ENCODE measurements around the gene ENTPD1. TPM values are rescaled to one million over a fixed set of nuclear protein-coding genes. Genes with fewer than 3 reads are reported as not detected.

ENTPD1 gene
- total RNA-seq, 1 donor from 2014 or later, result not detected

DNA sequence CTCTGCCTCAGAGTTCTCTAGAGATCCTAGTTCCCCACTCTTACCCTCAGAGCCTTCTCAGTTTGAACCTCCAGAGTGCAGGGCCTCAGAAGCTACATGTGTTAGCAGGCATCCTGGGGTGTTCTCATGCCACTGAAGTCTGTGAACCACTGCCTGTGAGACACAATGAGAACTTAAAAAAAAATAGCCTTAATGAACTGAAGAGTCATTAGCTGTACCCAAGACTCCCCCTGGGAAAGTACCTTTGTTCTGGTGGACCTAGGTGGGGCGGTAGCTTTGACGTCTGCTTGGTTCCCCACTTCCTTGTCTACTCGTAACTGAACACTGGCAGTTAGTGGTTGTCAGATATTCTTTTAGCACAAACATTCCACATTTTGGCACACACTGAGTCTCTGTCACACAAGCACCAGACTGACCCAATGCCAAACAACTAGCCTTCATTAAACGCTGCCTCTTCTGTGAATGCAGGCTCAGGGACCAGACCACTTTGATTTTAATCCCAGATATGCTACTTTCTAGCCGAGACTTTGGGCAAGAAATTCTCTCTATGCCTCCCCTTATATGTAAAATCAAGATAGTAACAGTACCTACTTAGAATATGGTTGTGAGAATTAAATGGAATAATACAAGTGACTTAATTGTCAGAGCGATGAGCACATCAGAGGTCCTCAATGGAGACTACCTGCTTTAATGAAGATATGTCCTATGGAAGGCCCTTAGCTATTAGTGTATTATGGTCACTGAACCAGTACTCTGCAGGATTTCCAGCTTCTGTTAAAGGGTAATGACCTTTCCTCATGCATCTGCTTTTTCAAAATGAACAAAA, 76.5 kb downstream of the ENTPD1 start:
- H3K4me3 ChIP-seq (ENCODE audit: low read depth, low read length), result no peak overlapping the region
- no peak for DNase-seq (ENCODE audit: low read depth)
- TF ChIP-seq, protein P1, sequence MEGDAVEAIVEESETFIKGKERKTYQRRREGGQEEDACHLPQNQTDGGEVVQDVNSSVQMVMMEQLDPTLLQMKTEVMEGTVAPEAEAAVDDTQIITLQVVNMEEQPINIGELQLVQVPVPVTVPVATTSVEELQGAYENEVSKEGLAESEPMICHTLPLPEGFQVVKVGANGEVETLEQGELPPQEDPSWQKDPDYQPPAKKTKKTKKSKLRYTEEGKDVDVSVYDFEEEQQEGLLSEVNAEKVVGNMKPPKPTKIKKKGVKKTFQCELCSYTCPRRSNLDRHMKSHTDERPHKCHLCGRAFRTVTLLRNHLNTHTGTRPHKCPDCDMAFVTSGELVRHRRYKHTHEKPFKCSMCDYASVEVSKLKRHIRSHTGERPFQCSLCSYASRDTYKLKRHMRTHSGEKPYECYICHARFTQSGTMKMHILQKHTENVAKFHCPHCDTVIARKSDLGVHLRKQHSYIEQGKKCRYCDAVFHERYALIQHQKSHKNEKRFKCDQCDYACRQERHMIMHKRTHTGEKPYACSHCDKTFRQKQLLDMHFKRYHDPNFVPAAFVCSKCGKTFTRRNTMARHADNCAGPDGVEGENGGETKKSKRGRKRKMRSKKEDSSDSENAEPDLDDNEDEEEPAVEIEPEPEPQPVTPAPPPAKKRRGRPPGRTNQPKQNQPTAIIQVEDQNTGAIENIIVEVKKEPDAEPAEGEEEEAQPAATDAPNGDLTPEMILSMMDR (conservative IDR thresholded peaks at IDR 0.05; ENCODE audit: low read depth, low read length), result no peak

DNA sequence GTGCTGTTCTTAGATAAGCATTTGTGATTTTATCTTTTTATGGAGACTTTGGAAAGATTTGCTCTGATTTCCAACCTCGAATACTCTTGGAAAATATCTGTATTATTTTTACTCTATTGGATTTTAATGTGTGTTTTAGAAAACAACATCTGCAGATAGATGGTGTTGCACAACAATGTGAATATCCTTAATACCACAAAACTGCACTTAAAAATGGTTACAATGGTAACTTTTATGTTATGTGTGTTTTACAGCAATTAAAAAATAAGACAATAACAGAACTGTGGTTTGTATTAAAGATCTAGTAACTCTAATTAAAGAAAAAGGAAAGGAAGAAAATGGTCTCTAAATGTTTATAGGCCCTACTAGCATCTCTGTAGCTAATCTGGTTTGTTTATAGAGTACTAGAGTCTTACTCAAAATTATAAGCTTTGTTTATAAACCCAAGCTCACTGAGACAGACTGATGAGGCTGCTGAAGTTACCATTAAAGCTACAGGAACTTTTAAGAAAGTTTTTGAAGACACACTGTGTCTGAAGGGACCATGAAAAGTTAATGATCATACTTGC, 77.2 kb downstream of the ENTPD1 start:
- no peak overlapping the region for H3K4me3 ChIP-seq (ENCODE audit: low read depth, low read length)
- DNase-seq (ENCODE audit: low read depth), result no peak
- TF ChIP-seq, protein P1 (conservative IDR thresholded peaks at IDR 0.05; ENCODE audit: low read depth, low read length), result no peak

DNA sequence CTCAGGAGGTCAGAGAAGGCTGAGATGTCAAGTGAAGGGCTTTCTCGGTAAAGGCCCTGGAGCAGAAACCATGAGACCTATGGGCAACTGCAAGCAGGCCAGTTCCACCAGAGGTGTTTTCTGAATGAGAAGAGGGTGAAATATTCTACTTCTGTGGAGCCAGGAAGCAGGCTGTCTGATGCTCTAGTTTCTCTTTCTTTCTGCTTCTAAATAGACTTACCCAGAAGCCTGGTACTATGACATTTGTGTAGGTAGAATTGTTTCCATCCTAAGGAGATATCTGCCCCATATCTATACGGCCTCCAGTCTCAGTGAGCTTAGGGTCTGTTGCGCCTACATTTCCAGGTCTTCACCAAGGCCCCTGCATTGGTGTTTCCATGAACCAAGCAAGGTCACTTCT, 78.4 kb downstream of the ENTPD1 start:
- no peak overlapping the region for H3K4me3 ChIP-seq (ENCODE audit: low read depth, low read length)
- no peak for DNase-seq (ENCODE audit: low read depth)
- TF ChIP-seq, protein P1 (conservative IDR thresholded peaks at IDR 0.05; ENCODE audit: low read depth, low read length), result no peak

DNA sequence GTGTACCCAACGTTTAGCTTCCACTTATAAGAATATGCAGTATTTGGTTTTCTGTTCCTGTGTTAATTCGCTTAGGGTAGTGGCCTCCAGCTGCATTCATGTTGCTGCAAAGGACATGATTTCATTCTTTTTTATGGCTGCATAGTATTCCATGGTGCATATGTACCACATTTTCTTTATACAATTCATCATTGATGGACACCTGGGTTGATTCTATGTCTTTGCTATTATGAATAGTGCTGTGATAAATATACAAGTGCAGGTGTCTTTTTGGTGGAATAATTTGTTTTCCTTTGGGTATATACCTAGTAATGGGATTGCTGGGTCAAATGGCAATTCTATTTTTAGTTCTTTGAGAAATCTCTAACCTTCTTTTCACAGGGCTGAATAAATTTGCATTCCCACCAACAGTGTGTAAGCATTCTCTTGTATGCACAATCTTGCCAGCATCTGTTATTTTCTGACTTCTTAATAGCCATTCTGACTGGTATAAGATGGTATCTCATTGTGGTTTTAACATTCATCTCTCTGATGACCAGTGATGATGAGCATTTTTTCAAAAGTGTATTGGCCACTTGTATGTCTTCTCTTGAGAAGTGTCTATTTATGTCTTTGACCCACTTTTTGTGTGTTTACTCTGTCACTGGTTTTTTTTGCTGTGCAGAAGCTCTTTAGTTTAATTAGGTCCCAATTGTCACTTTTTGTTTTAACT, 79.3 kb downstream of the ENTPD1 start:
- TF ChIP-seq, protein P1 (conservative IDR thresholded peaks at IDR 0.05; ENCODE audit: low read depth, low read length), result no peak
- no peak overlapping the region for H3K4me3 ChIP-seq (ENCODE audit: low read depth, low read length)
- no peak for DNase-seq (ENCODE audit: low read depth)

DNA sequence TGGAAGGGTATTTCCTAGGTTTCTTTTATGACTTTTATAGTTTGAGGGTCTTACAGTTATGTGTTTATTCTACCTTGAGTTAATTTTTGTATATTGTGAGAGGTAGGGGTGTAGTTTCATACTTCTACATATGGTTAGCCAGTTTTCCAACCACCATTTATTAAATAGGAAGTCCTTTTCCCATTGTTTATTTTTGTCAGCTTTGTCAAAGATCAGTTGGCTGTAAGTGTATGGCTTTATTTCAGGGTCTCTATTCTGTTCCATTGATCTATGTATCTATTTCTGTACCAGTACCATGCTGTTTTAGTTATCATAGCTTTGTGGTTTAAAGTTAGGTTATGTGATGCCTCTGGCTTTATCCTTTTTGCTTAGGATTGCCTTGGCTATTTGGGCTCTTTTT, 79.9 kb downstream of the ENTPD1 start:
- H3K4me3 ChIP-seq (ENCODE audit: low read depth, low read length), result no peak overlapping the region
- no peak for DNase-seq (ENCODE audit: low read depth)
- TF ChIP-seq, protein P1 (conservative IDR thresholded peaks at IDR 0.05; ENCODE audit: low read depth, low read length), result no peak

DNA sequence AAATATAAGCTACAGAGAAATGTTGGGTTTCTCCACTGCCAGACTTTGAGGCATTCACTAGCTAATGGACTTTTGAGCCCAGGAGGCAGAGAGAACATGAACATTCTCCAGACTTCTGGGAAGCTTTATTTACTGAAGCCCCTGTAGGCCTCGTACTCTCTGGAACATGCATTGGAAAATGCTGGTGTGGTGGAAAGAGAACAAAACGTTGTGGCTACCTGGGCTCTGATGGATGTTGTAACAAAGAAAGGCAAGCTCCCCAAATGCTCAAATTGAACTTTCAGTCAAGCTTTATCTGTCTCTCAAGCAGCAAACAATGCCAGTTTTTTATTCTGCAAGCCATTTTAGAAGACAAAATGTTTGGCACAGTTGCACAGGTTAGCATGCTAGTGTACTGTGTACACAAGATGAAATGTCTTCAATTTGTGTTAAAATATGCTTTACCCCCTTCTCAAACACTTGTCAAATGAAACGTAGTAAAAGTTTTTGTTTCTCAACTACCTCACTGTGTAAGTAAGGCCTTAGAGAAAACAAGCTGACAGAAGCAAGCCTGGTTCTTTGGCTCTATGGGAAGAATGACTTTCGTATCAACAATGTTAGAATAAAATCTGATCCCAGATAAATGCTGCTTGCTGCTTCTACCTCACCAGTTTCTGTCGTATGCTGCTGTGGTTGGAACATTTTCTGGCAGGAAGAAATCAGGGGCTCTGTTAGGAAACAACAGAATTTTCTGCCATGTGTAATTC, 80.8 kb downstream of the ENTPD1 start:
- DNase-seq (ENCODE audit: low read depth), result no peak
- TF ChIP-seq, protein P1 (conservative IDR thresholded peaks at IDR 0.05; ENCODE audit: low read depth, low read length), result no peak
- H3K4me3 ChIP-seq (ENCODE audit: low read depth, low read length), result no peak overlapping the region

Data from epithelial cell of proximal tubule (primary cell).